IPS DF 6.9 (cell line): ENCODE data around the gene MPO.

ENCODE experiments used
- DNase-seq: peaks from one replicate; pipeline ENCODE4 v3.0.0-alpha.2; 2013; ENCODE audit warnings: low read depth, low spot score
- H3K27ac ChIP-seq: one replicate; pipeline ENCODE4 v1.5.1; 2013; ENCODE audit warnings: low read length, control low read depth
- H3K27me3 ChIP-seq: 2 replicates; pipeline ENCODE4 v1.6.1; 2013; ENCODE audit warnings: mild to moderate bottlenecking, low read length; ENCODE audit not compliant: control insufficient read depth, insufficient read depth
- H3K36me3 ChIP-seq: 2 replicates; pipeline ENCODE4 v1.6.1; 2013; ENCODE audit warnings: low read length; ENCODE audit not compliant: control insufficient read depth, insufficient read depth
- H3K4me1 ChIP-seq: 2 replicates; pipeline ENCODE4 v1.6.1; 2013; ENCODE audit warnings: low read length; ENCODE audit not compliant: control insufficient read depth, insufficient read depth
- H3K4me3 ChIP-seq: 2 replicates; pipeline ENCODE4 v1.5.1; 2013; ENCODE audit warnings: mild to moderate bottlenecking, low read length
- H3K9me3 ChIP-seq: 2 replicates; pipeline ENCODE4 v1.6.1; 2013; ENCODE audit warnings: low read length, inconsistent platforms; ENCODE audit not compliant: control insufficient read depth, insufficient read depth
- WGBS: extraction: QIAGEN DNeasy Blood & Tissue Kit; methylation state at CpG from one replicate; pipeline ENCODE4 v1.1.7; 2013; ENCODE audit warnings: mixed read lengths, missing lambda C conversion rate; ENCODE audit not compliant: insufficient read length, insufficient coverage; 5-methylcytosine and 5-hydroxymethylcytosine counted together

Gene MPO

DNA sequence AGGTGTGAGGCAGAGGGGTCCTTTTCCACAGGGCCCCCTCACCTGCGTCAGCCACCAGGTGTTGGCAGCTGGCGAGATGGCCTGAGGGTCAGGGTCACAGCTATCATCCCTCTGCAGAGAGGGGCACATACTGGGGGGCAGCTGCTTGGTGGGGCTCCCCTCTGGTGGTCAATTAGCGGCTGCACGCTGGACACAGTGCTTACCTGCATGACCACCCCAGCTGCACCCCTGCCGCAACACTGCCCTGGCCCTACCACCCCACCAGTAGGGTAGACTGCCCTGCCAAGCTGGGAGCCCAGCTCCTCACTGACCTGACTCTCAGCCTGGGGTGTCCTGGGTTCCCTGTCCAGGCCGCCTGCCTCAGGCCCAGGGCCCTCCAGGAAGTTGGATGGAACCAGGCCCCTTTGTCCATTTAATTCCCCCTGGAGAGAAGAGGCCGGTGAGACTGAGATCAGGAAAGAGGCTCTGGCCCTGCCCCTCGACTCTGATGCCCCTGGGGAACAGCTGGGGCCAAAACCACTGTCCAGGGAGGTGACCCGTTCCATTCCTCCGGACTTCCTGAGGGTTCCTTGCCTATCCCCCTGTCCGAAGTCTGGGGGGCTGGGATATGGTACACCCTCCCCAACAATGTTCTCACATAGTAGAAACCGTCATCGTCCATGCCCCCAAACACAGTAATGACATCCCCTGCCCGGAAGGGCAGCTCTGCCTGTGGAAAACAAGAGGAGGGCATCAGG lies 24.2 kb upstream of the MPO start:
- H3K4me1 ChIP-seq = peaks cover 1% of the 10 kb centered on the region; the same call in 1 of the 2 replicates
- H3K4me3 ChIP-seq = no peak overlapping the region
- no peak for DNase-seq
- H3K36me3 ChIP-seq = no peaks in the 10 kb centered on the region
- H3K27me3 ChIP-seq = no peaks in the 10 kb centered on the region
- WGBS = no CpG with 5 or more reads among the region's 14 CpGs
- H3K27ac ChIP-seq = no peak overlapping the region
- no peaks in the 10 kb centered on the region for H3K9me3 ChIP-seq

DNA sequence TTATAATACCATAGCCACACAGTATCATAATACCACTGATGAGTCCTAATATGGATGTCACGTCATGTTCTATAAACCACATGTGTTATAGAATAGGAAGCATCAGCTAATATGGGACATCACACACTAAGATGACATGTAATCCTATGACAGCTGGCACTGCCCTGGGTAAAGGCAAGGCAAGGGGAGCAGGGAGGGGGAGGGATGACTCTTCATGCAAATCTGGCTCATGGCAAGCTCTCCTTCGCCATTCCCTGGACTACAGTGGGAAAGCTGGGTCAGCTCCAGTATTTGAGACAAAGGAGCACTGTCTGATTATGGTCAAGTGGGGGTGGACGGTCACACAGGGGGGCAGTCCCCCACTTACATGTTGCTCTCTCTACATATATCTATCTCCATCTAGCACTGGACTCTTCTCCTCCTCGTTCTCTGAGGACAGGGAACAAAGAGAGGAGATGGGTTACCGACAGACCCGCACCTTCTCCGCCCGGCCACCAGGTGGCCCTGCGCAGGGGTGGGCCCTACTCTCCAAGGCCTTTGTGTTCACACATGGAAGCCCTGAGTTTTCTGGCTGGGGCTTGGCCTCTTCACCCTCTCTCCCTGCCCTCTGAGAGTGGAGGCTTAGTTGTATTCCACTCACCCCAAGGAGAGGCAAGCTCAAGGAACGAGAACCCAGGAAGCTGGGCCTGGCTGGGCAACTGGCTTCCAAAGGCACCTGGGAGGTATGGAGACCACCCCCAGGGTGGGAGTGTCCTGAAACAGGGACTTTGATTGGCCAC lies 23.4 kb upstream of the MPO start:
- no peak overlapping the region for H3K27ac ChIP-seq
- no peaks in the 10 kb centered on the region for H3K27me3 ChIP-seq
- no peaks in the 10 kb centered on the region for H3K36me3 ChIP-seq
- H3K4me1 ChIP-seq = peaks cover 1% of the 10 kb centered on the region; the same call in 1 of the 2 replicates
- peak; percentile 52 for DNase-seq
- no peaks in the 10 kb centered on the region for H3K9me3 ChIP-seq
- no CpG with 5 or more reads among the region's 10 CpGs for WGBS
- H3K4me3 ChIP-seq = no peak overlapping the region

DNA sequence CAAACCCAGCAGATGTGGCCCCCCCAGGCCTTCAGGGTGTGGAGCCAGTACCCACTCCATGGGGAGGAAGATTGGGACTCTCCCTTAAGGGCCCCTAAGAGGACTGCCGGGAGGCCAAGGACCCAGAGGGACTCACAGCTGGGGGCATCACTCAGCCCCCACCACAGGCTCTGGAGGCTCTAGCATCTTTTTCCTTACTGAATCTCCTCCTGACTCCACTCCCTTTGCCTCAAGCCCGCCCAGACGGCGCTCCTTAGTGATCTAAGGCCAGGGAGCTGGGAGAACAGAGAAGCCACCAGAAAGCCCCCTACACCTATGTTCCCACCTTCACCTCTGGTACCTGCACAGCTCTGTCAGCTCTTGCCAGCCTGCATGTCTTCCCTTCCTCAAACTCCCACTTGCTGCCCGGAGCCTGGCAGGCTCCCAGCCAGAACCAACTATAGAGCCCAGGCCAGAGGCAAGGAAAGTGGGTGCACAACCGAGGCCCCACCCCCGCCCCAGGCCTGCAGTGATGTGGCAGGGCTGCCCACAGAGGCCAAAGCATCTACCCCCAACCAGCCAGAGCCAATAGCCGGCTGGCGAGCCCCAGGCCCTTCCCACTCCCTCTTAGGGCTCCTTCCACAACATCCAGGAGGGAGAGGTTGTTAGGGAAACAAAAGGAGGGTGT lies 22.3 kb upstream of the MPO start:
- no peak overlapping the region for H3K27ac ChIP-seq
- DNase-seq = no peak
- H3K9me3 ChIP-seq = no peaks in the 10 kb centered on the region
- H3K4me3 ChIP-seq = no peak overlapping the region
- H3K4me1 ChIP-seq = peaks cover 1% of the 10 kb centered on the region; the same call in 1 of the 2 replicates
- no CpG with 5 or more reads among the region's 9 CpGs for WGBS
- H3K27me3 ChIP-seq = no peaks in the 10 kb centered on the region
- H3K36me3 ChIP-seq = no peaks in the 10 kb centered on the region

DNA sequence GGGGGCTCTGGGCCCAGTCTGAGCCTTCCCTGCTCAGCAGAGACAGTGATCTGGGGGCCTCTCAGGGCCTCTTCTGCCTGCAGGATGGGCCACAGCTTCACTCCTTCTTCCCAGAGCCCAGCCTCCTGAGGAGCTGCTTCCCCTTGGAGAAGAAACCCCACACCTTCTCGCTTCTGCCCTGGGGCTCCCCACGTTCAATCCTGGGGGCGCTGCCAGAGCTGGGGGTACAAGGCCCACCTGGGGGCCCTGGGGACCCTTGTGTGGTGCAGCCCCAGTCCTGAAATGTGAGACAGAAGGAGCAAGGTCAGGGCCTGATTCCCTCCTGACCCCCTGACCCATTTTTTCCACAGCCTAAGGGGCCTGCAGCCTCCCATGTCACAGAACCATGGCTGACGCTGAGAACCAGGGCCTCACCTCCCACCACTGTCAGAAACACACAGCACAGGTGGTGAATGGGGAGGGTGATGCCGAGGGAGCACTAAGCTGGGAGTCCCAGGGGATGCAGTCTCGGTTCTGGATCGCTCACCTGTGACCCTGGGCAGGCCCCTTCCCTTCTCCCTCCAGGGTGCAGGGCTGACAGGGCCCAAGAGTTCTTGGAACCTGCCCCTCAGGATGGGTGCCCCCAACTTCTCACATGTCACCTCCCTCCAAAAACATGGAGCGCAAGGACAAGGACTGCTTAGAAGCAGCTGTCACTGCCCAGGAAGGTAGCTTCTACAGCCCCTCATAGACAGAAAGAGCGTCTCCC lies 21.6 kb upstream of the MPO start:
- peaks cover 1% of the 10 kb centered on the region; the same call in 1 of the 2 replicates for H3K4me1 ChIP-seq
- no peak overlapping the region for H3K27ac ChIP-seq
- WGBS = no CpG with 5 or more reads among the region's 9 CpGs
- no peaks in the 10 kb centered on the region for H3K27me3 ChIP-seq
- DNase-seq = no peak
- H3K36me3 ChIP-seq = no peaks in the 10 kb centered on the region
- H3K9me3 ChIP-seq = no peaks in the 10 kb centered on the region
- H3K4me3 ChIP-seq = no peak overlapping the region

DNA sequence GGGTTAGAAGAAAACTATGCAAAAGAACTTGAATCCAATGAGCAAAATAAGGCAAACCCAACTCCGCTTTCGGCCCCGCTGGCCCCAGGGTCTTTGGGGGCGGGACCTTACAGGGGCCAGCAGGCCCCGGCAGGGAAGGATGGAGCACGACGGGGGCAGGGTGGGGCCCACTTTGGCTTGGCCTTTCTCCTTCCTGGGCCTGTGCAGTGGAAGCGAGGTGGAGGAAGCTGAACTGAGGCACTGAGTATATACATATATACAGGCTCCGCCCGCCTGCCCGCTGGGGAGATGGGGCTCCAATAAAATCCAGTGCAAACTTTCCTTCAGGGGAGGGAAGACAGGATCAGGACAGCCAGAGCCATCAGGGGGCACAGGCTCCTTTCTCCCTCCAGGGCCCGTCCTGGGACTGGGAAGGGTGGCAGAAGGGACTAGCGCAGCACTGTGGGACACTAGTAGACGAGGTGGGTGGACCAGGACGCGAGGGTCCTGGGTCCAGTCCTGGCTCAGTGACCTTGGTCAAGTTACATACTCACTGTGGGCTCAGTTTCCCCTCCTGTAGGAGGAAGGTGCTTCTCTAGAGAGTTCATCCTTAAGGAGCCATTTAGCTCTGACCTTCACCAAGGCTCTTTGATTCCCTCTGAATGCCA lies 20.9 kb upstream of the MPO start:
- no CpG with 5 or more reads among the region's 16 CpGs for WGBS
- H3K4me1 ChIP-seq = peaks cover 1% of the 10 kb centered on the region; the same call in 1 of the 2 replicates
- no peak for DNase-seq
- no peaks in the 10 kb centered on the region for H3K27me3 ChIP-seq
- H3K36me3 ChIP-seq = no peaks in the 10 kb centered on the region
- no peak overlapping the region for H3K4me3 ChIP-seq
- H3K9me3 ChIP-seq = no peaks in the 10 kb centered on the region
- H3K27ac ChIP-seq = no peak overlapping the region

DNA sequence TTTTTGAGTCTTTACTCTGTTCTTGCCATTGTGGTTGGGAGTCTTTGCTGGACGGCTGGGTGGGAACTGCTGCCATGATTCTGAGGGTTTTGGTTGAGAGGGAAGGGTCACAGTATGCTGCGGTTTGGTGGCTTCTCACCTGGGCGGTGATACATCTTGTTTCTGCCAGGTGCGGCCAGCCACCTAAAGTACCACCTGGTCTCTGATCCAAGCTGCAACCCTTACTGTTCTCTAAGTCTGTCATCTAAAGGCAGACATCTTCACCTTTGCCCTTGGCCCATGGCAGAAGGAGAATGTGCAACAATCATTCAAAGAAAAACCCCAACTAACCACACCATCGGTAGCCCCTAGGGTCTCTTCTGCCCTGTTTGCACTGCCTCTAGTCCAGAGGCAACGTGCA lies 19.6 kb upstream of the MPO start:
- DNase-seq = no peak
- no CpG with 5 or more reads among the region's 6 CpGs for WGBS
- Histone ChIP-seq H3K27me3 (no peaks in the 10 kb centered on the region), H3K36me3 (no peaks in the 10 kb centered on the region), H3K4me1 (peaks cover 1% of the 10 kb centered on the region; the same call in 1 of the 2 replicates), H3K27ac (no peak overlapping the region), H3K9me3 (no peaks in the 10 kb centered on the region), H3K4me3 (no peak overlapping the region)

DNA sequence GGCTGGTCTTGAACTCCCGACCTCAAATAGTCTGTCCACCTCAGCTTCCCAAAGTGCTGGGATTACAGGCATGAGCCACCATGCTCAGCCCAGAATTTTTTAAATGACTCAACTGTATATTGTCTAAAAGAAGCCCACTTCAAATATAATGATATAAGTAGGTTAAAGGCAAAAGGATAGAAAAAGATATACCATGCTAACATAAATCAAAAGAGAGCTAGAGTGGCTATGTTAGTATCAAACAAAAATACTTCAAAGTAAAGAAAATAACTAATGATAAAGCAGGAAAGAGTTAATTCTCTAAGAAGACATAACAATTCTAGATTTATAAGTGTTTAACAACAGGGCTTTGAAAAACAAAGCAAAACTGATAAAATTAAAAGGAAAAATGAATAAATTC lies 13.3 kb upstream of the MPO start:
- Histone ChIP-seq H3K27ac (no peak overlapping the region), H3K27me3 (no peaks in the 10 kb centered on the region), H3K36me3 (no peaks in the 10 kb centered on the region), H3K4me1 (no peaks in the 10 kb centered on the region), H3K4me3 (no peak overlapping the region), H3K9me3 (no peaks in the 10 kb centered on the region)
- DNase-seq = no peak
- WGBS = no CpG with 5 or more reads among the region's 1 CpG

DNA sequence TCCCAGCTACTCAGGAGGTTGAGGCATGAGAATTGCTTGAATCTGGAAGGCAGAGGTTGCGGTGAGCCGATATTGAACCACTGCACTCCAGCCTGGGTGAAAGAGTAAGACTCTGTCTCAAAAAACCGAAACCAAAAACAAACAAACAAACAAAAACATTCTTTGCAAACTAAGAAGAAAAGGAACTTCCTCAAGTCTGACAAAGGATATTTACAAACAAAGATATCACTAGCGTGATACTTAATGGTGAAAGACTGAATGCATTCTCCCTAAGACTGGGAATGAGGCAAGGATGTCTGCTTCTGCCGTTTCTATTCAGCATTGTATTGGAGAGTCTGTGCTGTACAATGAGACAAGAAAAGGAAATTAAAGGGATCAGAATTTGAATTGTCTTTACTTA lies 10.5 kb upstream of the MPO start:
- WGBS = no CpG with 5 or more reads among the region's 5 CpGs
- DNase-seq = no peak
- Histone ChIP-seq H3K27ac (no peak overlapping the region), H3K4me1 (no peaks in the 10 kb centered on the region), H3K36me3 (no peaks in the 10 kb centered on the region), H3K4me3 (no peak overlapping the region), H3K27me3 (no peaks in the 10 kb centered on the region), H3K9me3 (no peaks in the 10 kb centered on the region)

DNA sequence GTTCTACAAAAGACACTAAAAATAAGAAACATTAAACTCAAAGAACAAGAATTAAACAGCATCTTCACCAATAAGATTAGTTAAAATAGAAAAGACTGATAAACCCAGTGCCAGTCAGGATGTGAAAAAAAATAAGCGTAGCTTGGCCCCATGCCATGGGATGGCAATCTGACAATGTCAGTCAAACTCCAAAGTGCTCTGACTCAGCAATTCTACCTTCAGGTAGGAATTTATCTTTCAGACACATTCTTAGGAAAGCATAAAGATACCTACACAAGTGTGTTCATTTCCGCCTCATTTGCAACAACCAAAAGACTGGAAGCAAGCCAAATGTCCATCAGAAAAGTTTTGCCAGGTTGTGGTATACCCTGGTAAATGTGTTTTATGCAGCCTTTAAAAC lies 9.1 kb upstream of the MPO start:
- Histone ChIP-seq H3K9me3 (no peaks in the 10 kb centered on the region), H3K27me3 (no peaks in the 10 kb centered on the region), H3K27ac (no peak overlapping the region), H3K4me3 (no peak overlapping the region), H3K4me1 (no peaks in the 10 kb centered on the region), H3K36me3 (no peaks in the 10 kb centered on the region)
- DNase-seq = no peak
- WGBS = no CpG with 5 or more reads among the region's 2 CpGs

DNA sequence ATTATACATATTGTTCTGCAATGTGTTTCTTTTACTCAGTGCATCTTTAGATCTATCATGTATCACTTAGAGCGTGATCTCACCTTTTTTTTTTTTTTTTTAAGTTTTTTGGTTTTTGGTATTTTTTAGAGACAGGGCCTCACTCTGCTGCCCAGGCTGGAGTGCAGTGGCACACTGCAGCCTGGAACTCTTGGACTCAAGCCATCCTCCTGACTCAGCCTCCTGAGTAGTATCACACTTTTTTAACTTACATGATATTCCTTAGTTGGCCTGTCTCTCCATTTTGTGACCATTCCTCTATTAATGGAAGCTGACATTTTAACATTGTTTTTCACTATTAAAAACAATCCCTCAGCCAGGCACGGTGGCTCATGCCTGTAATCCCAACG lies 4.7 kb upstream of the MPO start:
- Histone ChIP-seq H3K27me3 (no peaks in the 10 kb centered on the region), H3K9me3 (no peaks in the 10 kb centered on the region), H3K36me3 (no peaks in the 10 kb centered on the region), H3K27ac (no peak overlapping the region), H3K4me1 (no peaks in the 10 kb centered on the region), H3K4me3 (no peak overlapping the region)
- no CpG with 5 or more reads among the region's 3 CpGs for WGBS
- DNase-seq = no peak
